ENCODE data around the gene VPS13D. TPM values are rescaled to one million over a fixed set of nuclear protein-coding genes. Genes with fewer than 3 reads are reported as not detected.

Gene VPS13D
- total and polyA plus RNA-seq, 2 donors from 2014 or later: 19.4 to 75.8 TPM

- no peak for DNase-seq
- FAIRE-seq: no peak
- H3K9me3 ChIP-seq (ENCODE audit: control insufficient read depth in 2 of 3, insufficient read depth in 1 of 3, low read length in 3 of 3): peaks cover 0 to 7% (median 2%) of the 10 kb centered on the region in 3 donors
- H3K27me3 ChIP-seq (ENCODE audit: control insufficient read depth, insufficient read depth, low read length): no peaks in the 10 kb centered on the region
- TF ChIP-seq CTCF (IDR thresholded peaks at IDR 0.05; ENCODE audit: borderline replicate concordance, extremely low read depth, insufficient read depth): no peak
- peaks cover 0 to 2% (median under 1%) of the 10 kb centered on the region in 3 donors for H3K36me3 ChIP-seq (ENCODE audit: control insufficient read depth in 2 of 3, insufficient read depth in 3 of 3, low read length in 3 of 3)
- no peak overlapping the region for H3K4me3 ChIP-seq (ENCODE audit: low read length in 3 of 3)
- no peak overlapping the region for H3K27ac ChIP-seq (ENCODE audit: low read depth in 2 of 2, low read length in 2 of 2)
- peaks cover 0 to 7% (median 0%) of the 10 kb centered on the region in 3 donors for H3K4me1 ChIP-seq (ENCODE audit: control insufficient read depth in 2 of 3, insufficient read depth in 2 of 3, low read depth in 1 of 3, low read length in 3 of 3)
- intact Hi-C loops (cut with DNase I): no loop called here
- no peak overlapping the region for H3K9ac ChIP-seq (ENCODE audit: low read length in 3 of 3)
Observed at GRCh38 chr1:12561121-12561520, 331.3 kb downstream of the VPS13D start.

Small RNA genes lying within 50 kb of the gene (microRNA-seq; reads per million reads assigned to microRNA genes)
- gene MIR4632: not detected

Other genes starting within 250 kb of the VPS13D start
- 77.6 TPM for gene MFN2, start 249.6 kb upstream of the VPS13D start, total RNA-seq
- gene MFN2, start 249.6 kb upstream of the VPS13D start, polyA plus RNA-seq (ENCODE audit: insufficient read depth, low read depth, low replicate concordance): 41.1 TPM
- gene MIIP, start 210.5 kb upstream of the VPS13D start, total RNA-seq: 24.7 TPM
- gene MIIP, start 210.5 kb upstream of the VPS13D start, polyA plus RNA-seq (ENCODE audit: insufficient read depth, low read depth, low replicate concordance): 28.5 TPM
- gene TNFRSF8, start 166.7 kb upstream of the VPS13D start, total RNA-seq: 0.94 TPM
- gene TNFRSF8, start 166.7 kb upstream of the VPS13D start, polyA plus RNA-seq (ENCODE audit: insufficient read depth, low read depth, low replicate concordance): 0.97 TPM
- 47.1 TPM for gene TNFRSF1B, start 63.0 kb upstream of the VPS13D start, total RNA-seq
- 7.7 TPM for gene TNFRSF1B, start 63.0 kb upstream of the VPS13D start, polyA plus RNA-seq (ENCODE audit: insufficient read depth, low read depth, low replicate concordance)

Data from kidney (tissue), 14 donors.